ENCODE results near the gene EFCAB12.

DNA sequence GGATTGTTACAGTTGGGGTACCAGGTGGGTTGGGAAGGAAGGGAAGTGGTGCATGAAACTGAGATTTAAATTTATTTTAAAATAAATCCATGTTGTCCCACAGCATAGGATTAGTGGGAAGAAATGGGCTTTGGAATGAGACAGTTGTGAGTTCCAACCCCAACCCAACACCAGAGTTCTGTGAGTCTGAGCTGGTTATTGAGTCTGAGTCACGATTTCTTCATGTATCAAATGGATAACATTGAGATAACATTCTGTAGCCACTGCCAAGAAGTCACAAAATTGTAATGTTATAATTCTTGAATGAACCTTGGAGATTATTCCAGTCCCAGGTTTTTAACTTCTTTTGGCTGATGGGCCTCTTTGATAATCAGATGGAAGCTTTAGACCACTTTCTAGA is 25.3 kb upstream of the EFCAB12 start:
- TF ChIP-seq, protein P1, sequence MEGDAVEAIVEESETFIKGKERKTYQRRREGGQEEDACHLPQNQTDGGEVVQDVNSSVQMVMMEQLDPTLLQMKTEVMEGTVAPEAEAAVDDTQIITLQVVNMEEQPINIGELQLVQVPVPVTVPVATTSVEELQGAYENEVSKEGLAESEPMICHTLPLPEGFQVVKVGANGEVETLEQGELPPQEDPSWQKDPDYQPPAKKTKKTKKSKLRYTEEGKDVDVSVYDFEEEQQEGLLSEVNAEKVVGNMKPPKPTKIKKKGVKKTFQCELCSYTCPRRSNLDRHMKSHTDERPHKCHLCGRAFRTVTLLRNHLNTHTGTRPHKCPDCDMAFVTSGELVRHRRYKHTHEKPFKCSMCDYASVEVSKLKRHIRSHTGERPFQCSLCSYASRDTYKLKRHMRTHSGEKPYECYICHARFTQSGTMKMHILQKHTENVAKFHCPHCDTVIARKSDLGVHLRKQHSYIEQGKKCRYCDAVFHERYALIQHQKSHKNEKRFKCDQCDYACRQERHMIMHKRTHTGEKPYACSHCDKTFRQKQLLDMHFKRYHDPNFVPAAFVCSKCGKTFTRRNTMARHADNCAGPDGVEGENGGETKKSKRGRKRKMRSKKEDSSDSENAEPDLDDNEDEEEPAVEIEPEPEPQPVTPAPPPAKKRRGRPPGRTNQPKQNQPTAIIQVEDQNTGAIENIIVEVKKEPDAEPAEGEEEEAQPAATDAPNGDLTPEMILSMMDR (conservative IDR thresholded peaks at IDR 0.05) = no peak
- no peak for TF ChIP-seq ZFX (IDR thresholded peaks at IDR 0.05)

Data from C4-2B (cell line).